WTC11 (cell line): ENCODE results near the gene HLA-C.

Experiments
- ESRRA ChIP-seq: sonication (generic); formaldehyde crosslinking; IDR thresholded peaks from 2 replicates; pipeline ENCODE4 v1.8.1; 2022; ENCODE audit warnings: mild to moderate bottlenecking, missing genetic modification reagents, borderline replicate concordance
- FOXJ3 ChIP-seq: sonication (generic); formaldehyde crosslinking; IDR thresholded peaks from 2 replicates; pipeline ENCODE4 v1.9.0; 2021; ENCODE audit warnings: missing genetic modification reagents, mild to moderate bottlenecking, borderline replicate concordance
- NFYB ChIP-seq: sonication (generic); formaldehyde crosslinking; conservative IDR thresholded peaks from 2 replicates; pipeline ENCODE4 v1.8.0; 2022; ENCODE audit warnings: low read depth, missing genetic modification reagents
- SP1 ChIP-seq: sonication (generic); formaldehyde crosslinking; conservative IDR thresholded peaks from 2 replicates; pipeline ENCODE4 v1.8.1; 2022; ENCODE audit warnings: missing genetic modification reagents
- ZBTB21 ChIP-seq: sonication (generic); formaldehyde crosslinking; IDR thresholded peaks from 2 replicates; pipeline ENCODE4 v1.8.1; 2023; ENCODE audit warnings: mild to moderate bottlenecking, missing genetic modification reagents, borderline replicate concordance
- ZNF263 ChIP-seq: sonication (generic); formaldehyde crosslinking; IDR thresholded peaks from 2 replicates; pipeline ENCODE4 v1.8.1; 2022; ENCODE audit warnings: low read depth, mild to moderate bottlenecking, moderate library complexity, missing genetic modification reagents
- TF ChIP-seq, protein P1 (sequence below): sonication (generic); formaldehyde crosslinking; IDR thresholded peaks from 2 replicates; pipeline ENCODE4 v1.8.0; 2023; ENCODE audit warnings: mild to moderate bottlenecking, missing genetic modification reagents
- TF ChIP-seq, protein P2 (sequence below): fragments of 200-600 bp; IDR thresholded peaks from 2 replicates; pipeline ENCODE4 v1.8.0; 2022; ENCODE audit warnings: antibody characterized with exemption
- TF ChIP-seq, protein P3 (sequence below): sonication (generic); formaldehyde crosslinking; IDR thresholded peaks from 2 replicates; pipeline ENCODE4 v1.8.1; 2023; ENCODE audit warnings: mild to moderate bottlenecking, missing genetic modification reagents, moderate library complexity
- TF ChIP-seq, protein P4 (sequence below): sonication (generic); formaldehyde crosslinking; IDR thresholded peaks from 2 replicates; pipeline ENCODE4 v1.8.0; 2022; ENCODE audit warnings: missing genetic modification reagents
- TF ChIP-seq, protein P5 (sequence below): sonication (generic); formaldehyde crosslinking; IDR thresholded peaks from 2 replicates; pipeline ENCODE4 v1.8.1; 2022; ENCODE audit warnings: missing genetic modification reagents, borderline replicate concordance
- TF ChIP-seq, protein P6 (sequence below): sonication (generic); formaldehyde crosslinking; IDR thresholded peaks from 2 replicates; pipeline ENCODE4 v1.8.0; 2023; ENCODE audit warnings: missing genetic modification reagents
- TF ChIP-seq, protein P7 (sequence below): sonication (generic); formaldehyde crosslinking; IDR thresholded peaks from 2 replicates; pipeline ENCODE4 v1.8.1; 2023; ENCODE audit warnings: mild to moderate bottlenecking, missing genetic modification reagents

DNA sequence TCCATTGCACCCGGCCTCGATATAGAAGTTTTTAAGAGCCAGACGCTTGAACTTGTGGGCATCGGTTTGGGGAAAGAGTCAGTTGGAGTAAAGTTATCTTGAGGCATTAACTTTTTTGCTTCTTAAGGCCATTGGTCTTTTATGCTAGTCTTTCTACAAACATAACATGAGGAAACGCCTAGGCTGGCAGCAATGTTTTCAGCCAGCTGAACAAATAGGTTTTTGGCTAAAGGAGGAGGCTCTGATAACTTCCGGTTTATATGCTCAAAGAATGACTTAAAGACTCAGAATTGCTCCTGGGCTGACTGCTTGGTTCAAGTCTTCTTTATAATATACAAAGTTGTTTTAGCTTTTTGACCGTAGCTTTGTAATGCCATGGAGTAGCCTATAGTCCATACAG lies 46.2 kb downstream of the HLA-C start:
- TF ChIP-seq, protein P1, sequence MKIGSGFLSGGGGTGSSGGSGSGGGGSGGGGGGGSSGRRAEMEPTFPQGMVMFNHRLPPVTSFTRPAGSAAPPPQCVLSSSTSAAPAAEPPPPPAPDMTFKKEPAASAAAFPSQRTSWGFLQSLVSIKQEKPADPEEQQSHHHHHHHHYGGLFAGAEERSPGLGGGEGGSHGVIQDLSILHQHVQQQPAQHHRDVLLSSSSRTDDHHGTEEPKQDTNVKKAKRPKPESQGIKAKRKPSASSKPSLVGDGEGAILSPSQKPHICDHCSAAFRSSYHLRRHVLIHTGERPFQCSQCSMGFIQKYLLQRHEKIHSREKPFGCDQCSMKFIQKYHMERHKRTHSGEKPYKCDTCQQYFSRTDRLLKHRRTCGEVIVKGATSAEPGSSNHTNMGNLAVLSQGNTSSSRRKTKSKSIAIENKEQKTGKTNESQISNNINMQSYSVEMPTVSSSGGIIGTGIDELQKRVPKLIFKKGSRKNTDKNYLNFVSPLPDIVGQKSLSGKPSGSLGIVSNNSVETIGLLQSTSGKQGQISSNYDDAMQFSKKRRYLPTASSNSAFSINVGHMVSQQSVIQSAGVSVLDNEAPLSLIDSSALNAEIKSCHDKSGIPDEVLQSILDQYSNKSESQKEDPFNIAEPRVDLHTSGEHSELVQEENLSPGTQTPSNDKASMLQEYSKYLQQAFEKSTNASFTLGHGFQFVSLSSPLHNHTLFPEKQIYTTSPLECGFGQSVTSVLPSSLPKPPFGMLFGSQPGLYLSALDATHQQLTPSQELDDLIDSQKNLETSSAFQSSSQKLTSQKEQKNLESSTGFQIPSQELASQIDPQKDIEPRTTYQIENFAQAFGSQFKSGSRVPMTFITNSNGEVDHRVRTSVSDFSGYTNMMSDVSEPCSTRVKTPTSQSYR (CRISPR knock-in tag): no peak
- TF ChIP-seq, protein P2, sequence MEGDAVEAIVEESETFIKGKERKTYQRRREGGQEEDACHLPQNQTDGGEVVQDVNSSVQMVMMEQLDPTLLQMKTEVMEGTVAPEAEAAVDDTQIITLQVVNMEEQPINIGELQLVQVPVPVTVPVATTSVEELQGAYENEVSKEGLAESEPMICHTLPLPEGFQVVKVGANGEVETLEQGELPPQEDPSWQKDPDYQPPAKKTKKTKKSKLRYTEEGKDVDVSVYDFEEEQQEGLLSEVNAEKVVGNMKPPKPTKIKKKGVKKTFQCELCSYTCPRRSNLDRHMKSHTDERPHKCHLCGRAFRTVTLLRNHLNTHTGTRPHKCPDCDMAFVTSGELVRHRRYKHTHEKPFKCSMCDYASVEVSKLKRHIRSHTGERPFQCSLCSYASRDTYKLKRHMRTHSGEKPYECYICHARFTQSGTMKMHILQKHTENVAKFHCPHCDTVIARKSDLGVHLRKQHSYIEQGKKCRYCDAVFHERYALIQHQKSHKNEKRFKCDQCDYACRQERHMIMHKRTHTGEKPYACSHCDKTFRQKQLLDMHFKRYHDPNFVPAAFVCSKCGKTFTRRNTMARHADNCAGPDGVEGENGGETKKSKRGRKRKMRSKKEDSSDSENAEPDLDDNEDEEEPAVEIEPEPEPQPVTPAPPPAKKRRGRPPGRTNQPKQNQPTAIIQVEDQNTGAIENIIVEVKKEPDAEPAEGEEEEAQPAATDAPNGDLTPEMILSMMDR: no peak
- TF ChIP-seq ZNF263 (CRISPR knock-in tag): no peak
- no peak for TF ChIP-seq SP1 (CRISPR knock-in tag)
- TF ChIP-seq, protein P3, sequence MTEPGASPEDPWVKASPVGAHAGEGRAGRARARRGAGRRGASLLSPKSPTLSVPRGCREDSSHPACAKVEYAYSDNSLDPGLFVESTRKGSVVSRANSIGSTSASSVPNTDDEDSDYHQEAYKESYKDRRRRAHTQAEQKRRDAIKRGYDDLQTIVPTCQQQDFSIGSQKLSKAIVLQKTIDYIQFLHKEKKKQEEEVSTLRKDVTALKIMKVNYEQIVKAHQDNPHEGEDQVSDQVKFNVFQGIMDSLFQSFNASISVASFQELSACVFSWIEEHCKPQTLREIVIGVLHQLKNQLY: no peak
- TF ChIP-seq, protein P4, sequence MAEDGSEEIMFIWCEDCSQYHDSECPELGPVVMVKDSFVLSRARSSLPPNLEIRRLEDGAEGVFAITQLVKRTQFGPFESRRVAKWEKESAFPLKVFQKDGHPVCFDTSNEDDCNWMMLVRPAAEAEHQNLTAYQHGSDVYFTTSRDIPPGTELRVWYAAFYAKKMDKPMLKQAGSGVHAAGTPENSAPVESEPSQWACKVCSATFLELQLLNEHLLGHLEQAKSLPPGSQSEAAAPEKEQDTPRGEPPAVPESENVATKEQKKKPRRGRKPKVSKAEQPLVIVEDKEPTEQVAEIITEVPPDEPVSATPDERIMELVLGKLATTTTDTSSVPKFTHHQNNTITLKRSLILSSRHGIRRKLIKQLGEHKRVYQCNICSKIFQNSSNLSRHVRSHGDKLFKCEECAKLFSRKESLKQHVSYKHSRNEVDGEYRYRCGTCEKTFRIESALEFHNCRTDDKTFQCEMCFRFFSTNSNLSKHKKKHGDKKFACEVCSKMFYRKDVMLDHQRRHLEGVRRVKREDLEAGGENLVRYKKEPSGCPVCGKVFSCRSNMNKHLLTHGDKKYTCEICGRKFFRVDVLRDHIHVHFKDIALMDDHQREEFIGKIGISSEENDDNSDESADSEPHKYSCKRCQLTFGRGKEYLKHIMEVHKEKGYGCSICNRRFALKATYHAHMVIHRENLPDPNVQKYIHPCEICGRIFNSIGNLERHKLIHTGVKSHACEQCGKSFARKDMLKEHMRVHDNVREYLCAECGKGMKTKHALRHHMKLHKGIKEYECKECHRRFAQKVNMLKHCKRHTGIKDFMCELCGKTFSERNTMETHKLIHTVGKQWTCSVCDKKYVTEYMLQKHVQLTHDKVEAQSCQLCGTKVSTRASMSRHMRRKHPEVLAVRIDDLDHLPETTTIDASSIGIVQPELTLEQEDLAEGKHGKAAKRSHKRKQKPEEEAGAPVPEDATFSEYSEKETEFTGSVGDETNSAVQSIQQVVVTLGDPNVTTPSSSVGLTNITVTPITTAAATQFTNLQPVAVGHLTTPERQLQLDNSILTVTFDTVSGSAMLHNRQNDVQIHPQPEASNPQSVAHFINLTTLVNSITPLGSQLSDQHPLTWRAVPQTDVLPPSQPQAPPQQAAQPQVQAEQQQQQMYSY (CRISPR knock-in tag): no peak
- no peak for TF ChIP-seq FOXJ3 (CRISPR knock-in tag)
- no peak for TF ChIP-seq NFYB (CRISPR knock-in tag)
- TF ChIP-seq, protein P5, sequence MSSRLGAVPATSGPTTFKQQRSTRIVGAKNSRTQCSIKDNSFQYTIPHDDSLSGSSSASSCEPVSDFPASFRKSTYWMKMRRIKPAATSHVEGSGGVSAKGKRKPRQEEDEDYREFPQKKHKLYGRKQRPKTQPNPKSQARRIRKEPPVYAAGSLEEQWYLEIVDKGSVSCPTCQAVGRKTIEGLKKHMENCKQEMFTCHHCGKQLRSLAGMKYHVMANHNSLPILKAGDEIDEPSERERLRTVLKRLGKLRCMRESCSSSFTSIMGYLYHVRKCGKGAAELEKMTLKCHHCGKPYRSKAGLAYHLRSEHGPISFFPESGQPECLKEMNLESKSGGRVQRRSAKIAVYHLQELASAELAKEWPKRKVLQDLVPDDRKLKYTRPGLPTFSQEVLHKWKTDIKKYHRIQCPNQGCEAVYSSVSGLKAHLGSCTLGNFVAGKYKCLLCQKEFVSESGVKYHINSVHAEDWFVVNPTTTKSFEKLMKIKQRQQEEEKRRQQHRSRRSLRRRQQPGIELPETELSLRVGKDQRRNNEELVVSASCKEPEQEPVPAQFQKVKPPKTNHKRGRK (CRISPR knock-in tag): no peak
- TF ChIP-seq, protein P6, sequence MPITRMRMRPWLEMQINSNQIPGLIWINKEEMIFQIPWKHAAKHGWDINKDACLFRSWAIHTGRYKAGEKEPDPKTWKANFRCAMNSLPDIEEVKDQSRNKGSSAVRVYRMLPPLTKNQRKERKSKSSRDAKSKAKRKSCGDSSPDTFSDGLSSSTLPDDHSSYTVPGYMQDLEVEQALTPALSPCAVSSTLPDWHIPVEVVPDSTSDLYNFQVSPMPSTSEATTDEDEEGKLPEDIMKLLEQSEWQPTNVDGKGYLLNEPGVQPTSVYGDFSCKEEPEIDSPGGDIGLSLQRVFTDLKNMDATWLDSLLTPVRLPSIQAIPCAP (CRISPR knock-in tag): no peak
- no peak for TF ChIP-seq ESRRA (CRISPR knock-in tag)
- TF ChIP-seq, protein P7, sequence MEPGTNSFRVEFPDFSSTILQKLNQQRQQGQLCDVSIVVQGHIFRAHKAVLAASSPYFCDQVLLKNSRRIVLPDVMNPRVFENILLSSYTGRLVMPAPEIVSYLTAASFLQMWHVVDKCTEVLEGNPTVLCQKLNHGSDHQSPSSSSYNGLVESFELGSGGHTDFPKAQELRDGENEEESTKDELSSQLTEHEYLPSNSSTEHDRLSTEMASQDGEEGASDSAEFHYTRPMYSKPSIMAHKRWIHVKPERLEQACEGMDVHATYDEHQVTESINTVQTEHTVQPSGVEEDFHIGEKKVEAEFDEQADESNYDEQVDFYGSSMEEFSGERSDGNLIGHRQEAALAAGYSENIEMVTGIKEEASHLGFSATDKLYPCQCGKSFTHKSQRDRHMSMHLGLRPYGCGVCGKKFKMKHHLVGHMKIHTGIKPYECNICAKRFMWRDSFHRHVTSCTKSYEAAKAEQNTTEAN (CRISPR knock-in tag): no peak
- no peak for TF ChIP-seq ZBTB21 (CRISPR knock-in tag)
